Measurements from ENCODE around the gene SLC8A1.

The SLC8A1 gene

DNA sequence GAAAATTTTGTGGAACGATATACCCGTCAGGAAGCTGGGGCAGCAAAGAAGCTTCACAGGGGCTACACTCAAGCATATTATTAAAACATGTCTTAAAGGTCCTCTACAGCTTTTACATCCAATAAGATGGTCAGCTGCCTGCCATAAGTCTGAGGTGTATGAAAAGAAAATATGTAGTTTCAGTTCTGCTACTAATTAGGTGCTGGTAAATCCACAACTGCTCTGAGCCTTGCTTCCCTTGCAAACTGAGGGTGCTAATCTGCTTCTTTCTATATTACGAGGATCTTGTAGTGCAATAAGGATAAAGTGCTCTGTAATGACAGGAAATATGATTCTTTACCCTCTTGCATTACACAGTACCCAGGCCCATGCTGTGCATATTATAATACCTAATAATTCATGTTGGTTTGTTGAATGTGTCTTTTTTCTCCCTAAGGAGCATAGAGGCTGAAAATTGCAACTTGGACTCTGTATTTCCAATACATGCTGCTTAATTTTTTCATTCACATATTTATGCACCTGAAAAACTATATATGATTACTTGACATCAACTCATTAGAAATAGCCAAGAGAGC lies 14.5 kb upstream of the SLC8A1 start:
- Histone ChIP-seq H3K27me3 (ENCODE audit: control insufficient read depth in 5 of 5, insufficient read depth in 4 of 5, low read length in 5 of 5) (no peaks in the 10 kb centered on the region), H3K27ac (ENCODE audit: low read depth, low read length) (no peak overlapping the region), H3K4me1 (ENCODE audit: control insufficient read depth in 5 of 5, insufficient read depth in 5 of 5, low read length in 5 of 5) (no peaks in the 10 kb centered on the region), H3K9ac (ENCODE audit: low read length in 5 of 5) (no peak overlapping the region), H3K9me3 (ENCODE audit: control insufficient read depth in 5 of 5, low read length in 5 of 5) (peaks cover 0 to 3% (median 0%) of the 10 kb centered on the region in 5 donors), H3K4me3 (ENCODE audit: low read depth in 1 of 5, low read length in 5 of 5) (no peak overlapping the region), H3K36me3 (ENCODE audit: control insufficient read depth in 5 of 5, insufficient read depth in 5 of 5, low read length in 5 of 5) (no peaks in the 10 kb centered on the region)

DNA sequence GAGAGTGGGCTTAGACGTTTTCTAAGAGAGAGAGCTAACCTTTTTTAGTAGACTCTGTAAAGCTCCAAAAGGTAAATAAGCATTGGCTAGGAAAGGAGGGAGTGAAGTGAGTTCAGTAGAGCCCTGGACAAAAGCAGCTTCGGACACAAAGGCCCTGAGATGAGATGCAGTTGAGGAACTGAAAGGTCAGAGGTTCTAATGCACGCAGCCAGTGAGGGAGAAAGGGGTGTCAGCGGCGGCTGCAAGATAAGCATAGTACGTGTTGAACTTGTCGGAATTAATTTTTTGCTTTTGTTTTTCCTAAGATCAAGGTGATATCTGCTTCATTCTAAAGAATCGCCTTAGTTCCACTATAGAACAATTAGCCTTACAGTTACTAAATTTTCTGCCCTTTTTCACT lies 11.2 kb upstream of the SLC8A1 start:
- H3K27ac ChIP-seq (ENCODE audit: low read depth, low read length) = no peak overlapping the region

DNA sequence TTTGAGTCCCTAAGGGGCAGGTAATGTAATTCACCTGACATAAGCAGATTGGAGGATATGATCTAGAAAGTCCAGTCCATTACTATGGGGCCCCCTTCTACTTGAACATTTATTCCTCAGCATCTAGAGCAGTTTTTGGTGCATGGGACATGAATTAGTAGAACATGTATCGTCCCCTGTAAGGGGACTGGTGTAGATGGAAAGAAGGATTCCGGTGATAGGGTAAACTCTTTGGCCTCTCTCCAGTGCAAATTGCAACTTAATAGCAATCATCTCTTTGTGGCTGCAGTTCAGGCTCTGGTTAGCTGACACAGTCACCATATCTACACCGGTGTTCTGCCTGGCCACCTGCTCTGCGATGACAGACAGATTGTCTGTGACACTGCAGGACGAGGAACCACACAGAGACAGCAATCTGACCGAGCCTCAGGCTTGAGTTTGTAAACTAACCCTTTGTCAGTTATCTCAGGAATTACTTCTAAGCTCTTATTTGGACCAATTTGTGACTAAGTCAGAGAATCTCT lies 6.4 kb upstream of the SLC8A1 start:
- H3K27ac ChIP-seq (ENCODE audit: low read depth, low read length) = no peak overlapping the region
- no peaks in the 10 kb centered on the region for H3K27me3 ChIP-seq (ENCODE audit: control insufficient read depth in 5 of 5, insufficient read depth in 4 of 5, low read length in 5 of 5)
- no peaks in the 10 kb centered on the region for H3K36me3 ChIP-seq (ENCODE audit: control insufficient read depth in 5 of 5, insufficient read depth in 5 of 5, low read length in 5 of 5)
- no peaks in the 10 kb centered on the region for H3K4me1 ChIP-seq (ENCODE audit: control insufficient read depth in 5 of 5, insufficient read depth in 5 of 5, low read length in 5 of 5)
- no peak overlapping the region for H3K9ac ChIP-seq (ENCODE audit: low read length in 5 of 5)
- no peak overlapping the region for H3K4me3 ChIP-seq (ENCODE audit: low read depth in 1 of 5, low read length in 5 of 5)
- no peaks in the 10 kb centered on the region for H3K9me3 ChIP-seq (ENCODE audit: control insufficient read depth in 5 of 5, low read length in 5 of 5)

More for the DNA sequence above, 11.2 kb upstream of the SLC8A1 start:
- H3K27me3 ChIP-seq (ENCODE audit: control insufficient read depth in 5 of 5, insufficient read depth in 4 of 5, low read length in 5 of 5) = no peaks in the 10 kb centered on the region
- H3K9ac ChIP-seq (ENCODE audit: low read length in 5 of 5) = no peak overlapping the region
- no peaks in the 10 kb centered on the region for H3K36me3 ChIP-seq (ENCODE audit: control insufficient read depth in 5 of 5, insufficient read depth in 5 of 5, low read length in 5 of 5)
- H3K9me3 ChIP-seq (ENCODE audit: control insufficient read depth in 5 of 5, low read length in 5 of 5) = peaks cover 0 to 3% (median 0%) of the 10 kb centered on the region in 5 donors
- no peak overlapping the region for H3K4me3 ChIP-seq (ENCODE audit: low read depth in 1 of 5, low read length in 5 of 5)
- no peaks in the 10 kb centered on the region for H3K4me1 ChIP-seq (ENCODE audit: control insufficient read depth in 5 of 5, insufficient read depth in 5 of 5, low read length in 5 of 5)

DNA sequence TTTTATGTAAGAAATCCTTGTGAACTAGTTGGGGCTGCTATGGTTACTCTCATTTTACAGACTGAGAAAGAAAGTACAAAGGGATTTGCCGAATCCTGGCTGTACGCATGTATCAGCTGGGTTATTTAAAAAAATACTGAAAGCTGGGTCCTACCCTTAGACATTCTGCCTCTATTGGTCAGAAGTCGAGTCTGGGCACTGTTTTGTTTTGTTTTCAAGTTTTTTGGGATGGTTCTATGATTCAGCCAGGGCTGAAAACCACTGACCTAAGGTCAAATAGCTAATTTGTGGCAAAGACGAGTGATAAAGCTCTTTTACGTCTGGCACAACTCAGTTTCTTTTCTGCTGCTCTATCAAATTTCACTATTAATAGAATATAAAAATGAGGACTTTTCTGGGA lies 5.9 kb upstream of the SLC8A1 start:
- Histone ChIP-seq H3K9me3 (ENCODE audit: control insufficient read depth in 5 of 5, low read length in 5 of 5) (no peaks in the 10 kb centered on the region), H3K9ac (ENCODE audit: low read length in 5 of 5) (no peak overlapping the region), H3K4me3 (ENCODE audit: low read depth in 1 of 5, low read length in 5 of 5) (no peak overlapping the region), H3K27me3 (ENCODE audit: control insufficient read depth in 5 of 5, insufficient read depth in 4 of 5, low read length in 5 of 5) (no peaks in the 10 kb centered on the region), H3K36me3 (ENCODE audit: control insufficient read depth in 5 of 5, insufficient read depth in 5 of 5, low read length in 5 of 5) (no peaks in the 10 kb centered on the region), H3K27ac (ENCODE audit: low read depth, low read length) (no peak overlapping the region), H3K4me1 (ENCODE audit: control insufficient read depth in 5 of 5, insufficient read depth in 5 of 5, low read length in 5 of 5) (no peaks in the 10 kb centered on the region)

DNA sequence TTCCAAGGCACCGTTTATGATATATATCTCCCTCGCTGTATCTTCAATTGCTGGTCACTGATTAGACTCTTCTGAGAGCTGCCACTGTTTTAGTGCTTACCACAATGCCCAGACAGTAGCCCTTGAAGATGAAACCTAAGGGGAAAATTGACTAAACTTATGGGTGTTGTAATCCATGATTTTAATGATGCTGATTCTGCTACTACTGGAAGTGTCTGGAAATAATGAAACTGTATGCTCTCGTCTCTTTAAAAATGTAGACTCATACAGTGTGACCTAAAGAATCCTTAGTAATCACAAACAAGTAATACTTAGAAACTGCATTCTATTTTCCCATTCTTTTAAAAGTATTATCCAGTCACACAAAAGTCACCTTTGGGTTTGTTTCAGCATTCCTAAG lies 5.5 kb upstream of the SLC8A1 start:
- Histone ChIP-seq H3K4me3 (ENCODE audit: low read depth in 1 of 5, low read length in 5 of 5) (no peak overlapping the region), H3K4me1 (ENCODE audit: control insufficient read depth in 5 of 5, insufficient read depth in 5 of 5, low read length in 5 of 5) (peaks cover 0 to 3% (median 3%) of the 10 kb centered on the region in 5 donors), H3K9me3 (ENCODE audit: control insufficient read depth in 5 of 5, low read length in 5 of 5) (no peaks in the 10 kb centered on the region), H3K9ac (ENCODE audit: low read length in 5 of 5) (no peak overlapping the region), H3K27ac (ENCODE audit: low read depth, low read length) (no peak overlapping the region), H3K36me3 (ENCODE audit: control insufficient read depth in 5 of 5, insufficient read depth in 5 of 5, low read length in 5 of 5) (no peaks in the 10 kb centered on the region), H3K27me3 (ENCODE audit: control insufficient read depth in 5 of 5, insufficient read depth in 4 of 5, low read length in 5 of 5) (no peaks in the 10 kb centered on the region)

DNA sequence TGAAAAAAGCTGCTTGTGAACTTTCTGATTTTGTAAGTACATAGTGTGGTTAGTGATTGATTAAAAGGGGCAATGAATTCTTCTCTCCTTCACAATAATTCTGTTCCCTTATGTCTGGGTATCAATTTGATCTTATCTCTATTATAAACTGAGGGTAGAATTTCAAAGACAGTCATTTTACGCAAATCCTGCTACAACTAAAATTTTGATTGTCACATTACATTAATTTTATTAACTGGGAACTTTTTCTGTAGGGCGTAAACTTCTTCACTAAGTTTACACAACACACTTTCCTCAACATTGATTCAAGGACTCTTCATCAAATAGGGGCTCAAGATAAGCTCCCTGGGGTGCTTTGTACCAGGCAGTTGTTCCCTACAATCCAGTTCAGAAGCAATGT lies 5.0 kb upstream of the SLC8A1 start:
- H3K36me3 ChIP-seq (ENCODE audit: control insufficient read depth in 5 of 5, insufficient read depth in 5 of 5, low read length in 5 of 5) = no peaks in the 10 kb centered on the region
- H3K27ac ChIP-seq (ENCODE audit: low read depth, low read length) = no peak overlapping the region
- no peaks in the 10 kb centered on the region for H3K9me3 ChIP-seq (ENCODE audit: control insufficient read depth in 5 of 5, low read length in 5 of 5)
- H3K4me1 ChIP-seq (ENCODE audit: control insufficient read depth in 5 of 5, insufficient read depth in 5 of 5, low read length in 5 of 5) = peaks cover 0 to 6% (median 5%) of the 10 kb centered on the region in 5 donors
- no peak overlapping the region for H3K9ac ChIP-seq (ENCODE audit: low read length in 5 of 5)
- no peaks in the 10 kb centered on the region for H3K27me3 ChIP-seq (ENCODE audit: control insufficient read depth in 5 of 5, insufficient read depth in 4 of 5, low read length in 5 of 5)
- H3K4me3 ChIP-seq (ENCODE audit: low read depth in 1 of 5, low read length in 5 of 5) = no peak overlapping the region

DNA sequence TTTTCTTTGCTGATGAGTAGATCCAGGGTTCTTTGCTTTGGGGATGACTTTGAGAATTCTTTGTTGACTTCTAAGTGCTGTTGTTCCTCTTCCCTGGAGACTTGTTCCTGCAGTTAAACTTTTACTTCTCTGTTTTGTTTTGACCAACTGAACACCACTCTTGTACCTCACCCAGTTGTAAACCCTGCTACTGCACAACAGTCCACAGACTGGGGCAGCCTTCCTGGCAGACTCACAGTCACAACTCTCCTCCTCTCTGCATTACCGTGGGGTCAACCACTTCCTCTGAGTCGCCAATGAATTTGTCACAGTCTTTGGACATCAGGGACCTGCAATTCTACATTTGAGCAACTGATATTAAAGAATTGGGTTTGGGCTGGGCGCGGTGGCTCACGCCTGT lies 3.8 kb upstream of the SLC8A1 start:
- Histone ChIP-seq H3K36me3 (ENCODE audit: control insufficient read depth in 5 of 5, insufficient read depth in 5 of 5, low read length in 5 of 5) (no peaks in the 10 kb centered on the region), H3K9me3 (ENCODE audit: control insufficient read depth in 5 of 5, low read length in 5 of 5) (no peaks in the 10 kb centered on the region), H3K4me1 (ENCODE audit: control insufficient read depth in 5 of 5, insufficient read depth in 5 of 5, low read length in 5 of 5) (peaks cover 0 to 18% (median 16%) of the 10 kb centered on the region in 5 donors), H3K27me3 (ENCODE audit: control insufficient read depth in 5 of 5, insufficient read depth in 4 of 5, low read length in 5 of 5) (peaks cover 0 to 3% (median 0%) of the 10 kb centered on the region in 5 donors), H3K4me3 (ENCODE audit: low read depth in 1 of 5, low read length in 5 of 5) (no peak overlapping the region), H3K9ac (ENCODE audit: low read length in 5 of 5) (no peak overlapping the region), H3K27ac (ENCODE audit: low read depth, low read length) (no peak overlapping the region)

DNA sequence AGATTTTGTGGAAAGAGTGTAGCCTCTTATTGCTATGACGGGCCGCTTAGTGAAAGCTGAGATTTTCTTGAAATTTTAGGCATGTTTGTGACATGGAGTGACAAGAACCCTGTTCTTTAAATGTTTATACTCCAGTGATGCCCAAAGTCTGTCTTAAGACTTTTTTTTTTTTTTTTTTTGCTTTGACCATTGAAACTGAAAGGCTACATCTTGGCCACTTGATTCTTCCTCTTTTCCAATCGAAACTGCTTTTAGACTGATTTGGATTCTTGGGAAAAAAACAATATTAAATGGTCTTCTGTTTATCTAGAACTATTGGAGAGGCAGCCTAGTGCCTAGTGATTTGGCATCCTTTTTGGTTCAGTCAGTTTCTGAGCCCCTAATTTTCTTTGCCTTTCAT lies 2.4 kb upstream of the SLC8A1 start:
- H3K4me1 ChIP-seq (ENCODE audit: control insufficient read depth in 5 of 5, insufficient read depth in 5 of 5, low read length in 5 of 5) = peaks cover 0 to 25% (median 21%) of the 10 kb centered on the region in 5 donors
- peaks cover 0 to 4% (median 0%) of the 10 kb centered on the region in 5 donors for H3K27me3 ChIP-seq (ENCODE audit: control insufficient read depth in 5 of 5, insufficient read depth in 4 of 5, low read length in 5 of 5)
- H3K4me3 ChIP-seq (ENCODE audit: low read depth in 1 of 5, low read length in 5 of 5) = no peak overlapping the region
- H3K36me3 ChIP-seq (ENCODE audit: control insufficient read depth in 5 of 5, insufficient read depth in 5 of 5, low read length in 5 of 5) = no peaks in the 10 kb centered on the region
- H3K27ac ChIP-seq (ENCODE audit: low read depth, low read length) = no peak overlapping the region
- H3K9me3 ChIP-seq (ENCODE audit: control insufficient read depth in 5 of 5, low read length in 5 of 5) = no peaks in the 10 kb centered on the region
- no peak overlapping the region for H3K9ac ChIP-seq (ENCODE audit: low read length in 5 of 5)

DNA sequence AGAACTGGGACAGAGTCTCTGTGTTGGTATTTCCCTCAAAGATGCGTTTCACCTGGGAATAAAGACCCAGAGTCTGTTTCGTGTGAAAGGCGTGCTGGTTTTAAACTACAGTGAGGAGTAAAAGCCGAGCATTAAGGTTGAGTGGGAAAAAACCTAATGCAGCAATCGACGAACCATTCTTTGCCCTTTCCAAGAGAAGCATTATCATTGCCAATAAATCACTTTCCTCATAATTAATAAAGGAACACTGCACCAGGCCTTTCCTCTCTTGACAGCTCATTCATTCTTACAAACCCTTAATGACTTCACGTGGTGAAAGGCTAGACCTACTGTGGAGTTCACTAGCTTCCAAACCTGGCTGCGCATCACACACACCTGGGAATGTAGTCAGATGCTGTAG lies 896 bp upstream of the SLC8A1 start:
- H3K4me1 ChIP-seq (ENCODE audit: control insufficient read depth in 5 of 5, insufficient read depth in 5 of 5, low read length in 5 of 5) = peaks cover 0 to 25% (median 21%) of the 10 kb centered on the region in 5 donors
- H3K27me3 ChIP-seq (ENCODE audit: control insufficient read depth in 5 of 5, insufficient read depth in 4 of 5, low read length in 5 of 5) = peaks cover 0 to 4% (median 0%) of the 10 kb centered on the region in 5 donors
- H3K36me3 ChIP-seq (ENCODE audit: control insufficient read depth in 5 of 5, insufficient read depth in 5 of 5, low read length in 5 of 5) = no peaks in the 10 kb centered on the region
- H3K4me3 ChIP-seq (ENCODE audit: low read depth in 1 of 5, low read length in 5 of 5) = peak overlapping the region in 4 of 5 donors; percentile 66 to 73 (median 68)
- no peak overlapping the region for H3K27ac ChIP-seq (ENCODE audit: low read depth, low read length)
- H3K9me3 ChIP-seq (ENCODE audit: control insufficient read depth in 5 of 5, low read length in 5 of 5) = no peaks in the 10 kb centered on the region
- no peak overlapping the region for H3K9ac ChIP-seq (ENCODE audit: low read length in 5 of 5)

DNA sequence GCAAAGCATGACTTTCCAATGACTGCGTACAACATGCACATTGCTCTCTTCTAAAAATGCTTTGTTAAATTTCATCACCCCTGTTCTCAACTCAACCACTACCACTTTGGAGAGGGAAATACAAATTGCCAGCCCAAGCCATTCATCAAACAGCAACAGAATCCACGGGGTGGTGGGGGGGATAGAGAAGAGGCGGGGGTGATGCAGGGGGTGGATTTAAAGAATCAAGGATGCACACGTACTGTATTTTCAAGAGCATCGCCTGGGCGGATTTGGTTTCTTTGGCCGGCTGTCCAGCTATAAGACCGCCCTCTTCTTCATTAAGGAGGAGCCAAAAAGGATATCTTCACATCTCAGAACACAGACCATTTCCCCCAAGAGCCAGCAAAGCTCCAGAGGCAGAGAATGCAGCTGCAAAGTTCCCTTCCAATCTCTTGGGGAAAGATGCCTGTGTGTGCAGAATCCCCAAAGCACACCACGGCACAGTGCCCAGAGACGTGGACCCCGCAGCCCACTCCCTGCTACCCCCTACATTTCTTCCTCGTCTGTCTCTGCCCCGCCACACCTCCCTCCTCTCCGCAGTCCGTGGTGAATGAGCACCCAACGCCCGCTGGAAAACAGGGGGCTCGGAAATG lies 977 bp downstream of the SLC8A1 start:
- H3K4me3 ChIP-seq (ENCODE audit: low read depth in 1 of 5, low read length in 5 of 5) = peak overlapping the region; percentile 71 to 88 (median 77)
- peak overlapping the region; percentile 21 for H3K27ac ChIP-seq (ENCODE audit: low read depth, low read length)
- H3K36me3 ChIP-seq (ENCODE audit: control insufficient read depth in 5 of 5, insufficient read depth in 5 of 5, low read length in 5 of 5) = no peaks in the 10 kb centered on the region
- peaks cover 0 to 4% (median 0%) of the 10 kb centered on the region in 5 donors for H3K27me3 ChIP-seq (ENCODE audit: control insufficient read depth in 5 of 5, insufficient read depth in 4 of 5, low read length in 5 of 5)
- H3K4me1 ChIP-seq (ENCODE audit: control insufficient read depth in 5 of 5, insufficient read depth in 5 of 5, low read length in 5 of 5) = peaks cover 0 to 25% (median 21%) of the 10 kb centered on the region in 5 donors
- peak overlapping the region in 3 of 5 donors; percentile 25 to 59 (median 45) for H3K9ac ChIP-seq (ENCODE audit: low read length in 5 of 5)
- no peaks in the 10 kb centered on the region for H3K9me3 ChIP-seq (ENCODE audit: control insufficient read depth in 5 of 5, low read length in 5 of 5)
